ENCODE results near the gene SPOCK3.
"Not testable (repeated sequence)": the region's sequence is repeated elsewhere in the genome, so short reads cannot be mapped to it uniquely, and the experiment has no call there.

Gene SPOCK3

DNA sequence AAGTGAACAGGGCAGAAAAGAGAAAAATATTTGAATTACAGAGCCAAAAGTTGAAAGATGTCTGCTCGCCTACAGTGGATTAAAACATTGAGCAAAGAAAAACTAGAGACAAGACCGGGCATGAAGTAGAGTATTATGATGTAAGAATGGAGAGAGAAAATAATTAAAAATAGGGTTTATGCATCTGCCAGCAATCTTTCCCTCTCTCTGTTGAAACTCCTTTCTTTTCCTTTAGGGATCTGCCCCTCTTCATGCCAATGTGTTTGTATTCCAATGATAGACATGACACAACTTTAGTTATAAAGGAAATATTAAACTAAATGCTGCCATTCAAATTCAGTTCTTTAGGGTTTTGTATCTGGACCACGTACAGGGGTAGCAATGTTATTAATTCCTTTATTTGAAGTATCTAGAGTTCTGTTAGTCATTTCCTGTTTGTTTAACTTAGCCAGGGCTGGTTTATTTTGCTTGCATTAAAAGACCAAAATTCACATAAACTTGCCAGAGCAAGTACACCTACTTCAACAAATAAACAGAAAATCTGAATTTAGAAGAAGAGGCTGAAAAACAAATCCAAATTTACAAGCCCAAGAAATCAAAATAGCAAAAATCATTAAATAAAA lies 202.6 kb downstream of the SPOCK3 start:
- no peak for DNase-seq

DNA sequence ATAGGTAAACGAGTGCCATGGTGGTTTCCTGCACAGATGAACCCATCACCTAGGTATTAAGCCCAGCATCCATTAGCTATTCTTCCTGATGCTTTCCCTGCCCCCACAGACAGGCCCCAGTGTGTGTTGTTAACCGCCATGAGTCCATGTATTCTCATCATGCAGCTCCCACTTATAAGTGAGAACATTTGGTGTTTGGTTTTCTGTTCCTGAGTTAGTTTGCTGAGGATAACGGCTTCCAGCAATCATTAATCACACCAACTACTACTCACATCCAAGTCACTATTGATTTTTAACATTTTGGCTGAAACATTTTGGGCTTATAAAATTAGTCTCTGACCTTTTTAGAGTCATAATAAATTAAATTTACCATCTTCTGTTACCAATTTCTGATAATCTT lies 205.3 kb downstream of the SPOCK3 start:
- no peak for DNase-seq

DNA sequence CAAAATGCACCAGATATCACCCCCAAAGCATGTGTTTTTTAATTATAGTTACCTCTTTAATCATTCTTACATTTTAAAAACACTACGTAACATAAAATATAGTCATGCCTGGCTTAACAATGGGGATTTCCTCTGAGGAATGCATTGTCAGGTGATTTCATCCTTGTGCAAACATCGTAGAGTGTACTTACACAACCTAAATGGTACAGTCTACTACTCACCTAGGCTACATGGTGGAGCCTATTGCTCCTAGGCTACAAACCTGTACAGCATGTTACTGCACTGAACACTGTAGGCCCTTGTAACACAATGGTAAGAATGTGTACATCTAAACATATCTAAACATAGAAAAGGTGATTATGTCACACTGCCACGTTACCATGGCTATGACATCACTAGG lies 208.6 kb downstream of the SPOCK3 start:
- DNase-seq: no peak

DNA sequence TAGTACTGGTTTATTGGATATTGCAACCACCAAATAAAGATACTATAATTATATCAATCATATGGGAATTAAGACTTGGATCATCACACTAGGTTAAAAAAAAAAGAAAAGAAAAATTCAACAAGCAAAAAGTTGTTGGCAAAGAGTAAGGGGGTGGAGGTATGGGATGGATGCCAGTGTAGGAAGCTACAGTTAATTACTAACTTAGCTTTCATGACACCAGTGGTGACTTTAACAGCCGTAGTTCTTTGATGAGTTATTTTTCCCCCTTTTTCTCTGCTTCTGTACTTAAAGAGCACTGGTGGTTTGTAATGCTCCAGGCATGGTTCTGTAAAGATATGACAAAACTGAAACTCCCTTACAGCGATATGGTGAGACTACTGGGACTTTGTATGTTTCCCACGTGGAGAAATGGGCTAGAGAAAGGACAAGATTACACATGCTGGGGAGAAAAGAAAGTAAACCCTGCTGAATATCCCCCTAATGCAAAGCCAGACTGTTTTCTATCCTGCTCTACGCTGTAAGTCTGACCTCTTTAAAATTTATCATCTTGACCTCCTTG lies 210.8 kb downstream of the SPOCK3 start:
- DNase-seq: no peak

DNA sequence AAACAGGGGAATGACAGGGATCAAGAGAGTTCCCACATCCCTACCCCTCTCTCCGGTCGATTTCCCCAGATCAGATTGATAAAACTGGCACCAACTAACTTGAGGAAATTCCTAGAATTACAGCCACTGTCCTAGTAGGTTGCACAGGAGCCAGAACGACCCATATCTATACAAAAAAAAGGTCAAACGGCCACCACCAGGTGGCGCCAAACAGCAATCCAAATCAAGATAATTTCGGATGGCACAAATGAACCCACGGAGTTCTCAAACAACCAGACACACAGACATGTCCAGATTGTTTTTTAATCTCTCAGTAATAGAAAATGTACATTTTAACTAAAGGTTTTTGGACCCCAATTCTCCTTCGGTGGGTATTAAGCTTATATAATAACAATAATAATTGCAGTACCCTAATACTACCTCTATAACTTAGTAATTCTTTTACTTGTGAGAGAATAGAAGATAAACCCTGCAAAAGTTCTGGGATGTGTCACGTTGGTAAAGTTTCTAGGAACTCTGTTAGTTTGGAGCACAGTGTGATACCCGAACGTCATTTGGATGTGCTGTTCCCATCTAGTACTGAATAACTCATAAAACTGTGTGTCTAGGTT lies 212.6 kb downstream of the SPOCK3 start:
- peak; percentile 54 for DNase-seq

DNA sequence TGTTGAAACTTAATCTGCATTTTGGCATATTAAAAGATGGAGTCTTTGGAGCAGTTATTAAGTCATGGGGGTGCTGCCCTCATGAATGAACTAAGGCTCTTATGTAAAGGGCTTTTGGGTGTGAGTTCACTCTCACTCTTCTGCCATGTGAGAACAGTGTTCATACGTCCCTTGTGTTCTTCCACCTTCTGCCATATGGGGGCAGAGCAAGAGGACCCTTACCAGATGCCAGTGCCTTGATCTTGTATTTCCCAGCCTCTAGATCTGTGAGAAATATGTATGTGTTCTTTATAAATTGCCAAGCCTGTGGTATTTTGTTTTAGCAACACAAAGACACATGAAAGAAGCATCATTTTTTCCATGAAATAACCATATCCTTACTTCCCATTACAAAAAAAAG lies 213.9 kb downstream of the SPOCK3 start:
- no peak for DNase-seq

DNA sequence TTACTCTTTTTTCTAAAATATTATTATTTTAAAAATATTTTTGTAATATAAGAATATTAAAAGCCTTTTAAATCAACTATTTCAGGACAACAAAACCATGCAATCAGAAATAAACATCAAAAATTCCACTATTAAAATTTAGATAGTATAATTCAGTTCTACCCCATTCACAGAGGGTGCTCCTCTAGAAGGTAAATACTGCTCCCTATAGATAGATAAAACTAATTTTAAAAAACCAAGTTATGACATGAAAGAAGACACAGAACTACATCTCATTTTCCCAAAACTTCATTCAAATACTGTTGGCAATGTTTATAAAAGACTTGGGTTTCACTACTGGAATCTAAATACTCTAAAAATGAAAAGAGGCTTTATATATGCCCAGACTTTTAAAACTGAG lies 219.3 kb downstream of the SPOCK3 start:
- DNase-seq: no peak

DNA sequence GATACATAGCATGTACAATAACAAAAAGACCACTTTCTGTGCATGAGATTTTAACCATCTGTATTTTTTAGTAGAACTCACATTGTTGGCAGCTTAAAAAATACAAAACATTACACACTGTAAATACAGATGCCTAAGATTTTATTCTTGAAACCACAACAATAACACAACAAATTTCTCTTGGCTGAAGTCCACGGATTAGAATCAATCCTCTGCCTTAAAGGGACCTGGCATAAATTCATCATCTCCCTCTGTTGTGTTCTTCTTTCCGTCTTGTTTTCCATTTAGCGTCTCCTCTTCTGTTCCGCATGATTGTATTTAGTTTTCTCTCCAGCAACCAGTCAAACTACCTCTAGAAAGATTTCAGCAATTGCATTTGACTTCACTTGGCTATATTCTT lies 231.0 kb downstream of the SPOCK3 start:
- no peak for DNase-seq

DNA sequence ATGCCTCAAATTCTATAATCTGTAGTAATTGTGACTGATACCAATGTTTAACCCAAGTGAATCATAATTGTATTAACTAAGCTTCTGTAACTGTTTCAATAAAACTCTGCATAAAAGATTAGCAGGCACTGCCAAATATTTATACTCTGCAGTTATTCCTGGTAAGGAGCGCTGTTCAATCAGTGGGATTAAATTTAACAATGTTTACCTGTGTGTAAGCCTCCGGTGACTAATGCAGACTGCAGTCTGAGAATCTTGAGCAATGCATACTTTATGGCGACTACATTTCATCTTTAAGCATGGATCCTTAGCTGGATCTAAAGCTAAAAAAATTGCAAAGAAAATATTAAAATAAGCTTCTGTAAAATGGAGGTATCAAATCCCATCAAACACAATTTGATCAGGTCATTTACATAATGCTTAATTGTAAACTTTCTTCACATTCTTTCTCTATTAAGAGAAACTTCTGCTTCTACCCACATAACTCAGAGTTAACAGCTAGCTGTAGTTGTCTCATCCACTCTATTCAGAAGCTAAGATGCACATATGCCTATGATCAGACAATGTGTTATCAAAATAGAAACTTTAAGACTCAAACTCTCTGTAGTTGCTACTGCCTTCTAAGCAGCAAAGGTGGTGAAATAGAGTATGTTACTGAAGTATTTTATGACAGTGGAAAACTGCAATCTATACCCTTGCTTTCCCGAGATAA lies 234.0 kb downstream of the SPOCK3 start:
- DNase-seq: no peak

DNA sequence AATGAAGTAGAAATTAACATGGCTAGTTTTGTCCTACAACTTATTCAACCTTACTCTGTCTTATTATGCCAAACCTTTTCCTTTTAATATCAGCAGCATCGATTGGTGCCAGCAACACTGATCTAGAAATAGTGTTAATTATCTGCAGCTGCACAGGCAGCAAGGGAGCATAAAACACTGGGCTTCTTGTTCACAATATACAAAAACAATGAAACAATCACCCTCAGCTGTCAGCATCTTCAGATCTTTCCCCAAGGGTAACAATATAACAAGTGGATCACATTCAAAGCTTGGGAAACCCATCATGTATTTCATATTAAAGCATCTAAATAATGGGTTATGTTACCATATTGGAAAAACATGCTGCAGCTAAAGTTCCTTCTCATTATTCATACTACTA lies 238.1 kb downstream of the SPOCK3 start:
- DNase-seq: no peak

DNA sequence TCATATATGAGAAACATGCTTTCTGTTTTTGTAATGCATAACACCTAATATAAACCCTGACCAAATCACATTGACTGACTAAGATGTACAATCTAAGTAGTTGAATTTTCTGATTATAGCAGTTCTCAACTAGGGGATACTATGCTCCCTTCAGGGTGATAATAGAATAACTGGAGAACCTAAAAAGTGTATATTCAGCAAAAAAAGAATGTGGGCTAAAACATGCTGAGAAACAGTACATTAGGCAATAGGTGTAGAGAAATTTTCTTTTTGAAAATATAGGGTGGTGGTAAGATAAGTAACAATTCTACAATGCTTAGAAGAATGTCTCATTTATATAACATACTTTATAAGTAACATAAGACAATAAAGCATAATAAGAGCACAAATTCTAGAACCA lies 239.6 kb downstream of the SPOCK3 start:
- no peak for DNase-seq

DNA sequence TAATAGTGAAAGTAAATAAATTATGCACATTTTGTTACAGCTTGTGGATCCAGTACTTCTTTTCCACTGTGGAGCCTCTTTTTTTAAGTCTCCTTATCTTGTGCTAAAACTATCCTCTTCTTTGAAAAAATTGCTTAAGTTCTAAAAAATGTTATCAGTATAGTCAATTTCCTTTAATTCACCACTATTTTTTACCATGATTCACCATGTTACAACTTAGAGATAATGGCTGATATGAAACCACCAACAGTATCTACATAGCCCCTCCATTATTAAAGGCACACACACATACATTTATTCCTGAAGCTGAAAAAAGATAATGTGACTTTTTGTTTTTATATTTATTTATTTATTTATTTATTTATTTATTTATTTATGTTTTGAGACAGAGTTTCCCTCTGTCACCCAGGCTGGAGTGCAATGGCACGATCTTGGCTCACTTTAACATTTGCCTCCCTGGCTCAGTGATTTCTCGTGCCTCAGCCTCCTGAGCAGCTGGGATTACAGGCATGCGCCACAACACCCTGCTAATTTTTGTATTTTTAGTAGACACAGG lies 243.2 kb downstream of the SPOCK3 start:
- no peak for DNase-seq

DNA sequence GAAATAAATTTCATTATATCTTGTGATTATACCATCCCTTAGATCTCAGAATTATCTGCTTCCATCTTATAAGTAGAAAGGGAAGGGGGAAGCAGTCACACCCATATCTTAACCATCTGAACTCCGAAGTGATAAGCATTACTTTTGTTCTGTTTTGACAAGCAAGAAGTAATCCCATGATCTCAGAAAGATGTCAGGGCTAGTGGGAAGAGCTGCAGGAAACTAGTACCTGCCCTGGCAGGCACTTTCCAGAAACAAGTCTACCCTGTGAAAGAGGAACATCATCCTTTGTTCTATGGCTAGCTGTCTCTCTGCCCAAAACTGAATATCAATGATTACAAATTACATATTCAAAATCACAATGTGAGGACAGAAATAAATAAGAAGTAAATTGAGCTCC lies 244.4 kb downstream of the SPOCK3 start:
- DNase-seq: no peak

DNA sequence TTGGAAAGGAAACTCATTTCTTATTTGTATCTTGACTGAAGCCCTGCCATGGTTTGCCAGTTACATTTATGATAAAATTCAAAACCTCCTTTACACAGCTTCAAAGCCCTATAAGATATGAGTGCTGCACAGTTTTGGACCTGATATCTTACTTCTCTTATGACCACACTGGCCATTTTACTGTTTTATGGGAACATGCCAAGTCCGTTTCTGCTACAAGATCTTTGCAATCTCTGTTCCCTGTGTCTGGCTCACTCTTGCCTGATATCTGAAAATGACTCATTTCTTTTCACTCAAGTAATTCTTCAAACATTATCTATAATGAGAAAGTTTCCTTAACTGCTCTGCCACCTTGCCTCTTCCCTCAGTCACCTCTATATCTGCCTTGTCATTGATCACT lies 247.3 kb downstream of the SPOCK3 start:
- DNase-seq: no peak

DNA sequence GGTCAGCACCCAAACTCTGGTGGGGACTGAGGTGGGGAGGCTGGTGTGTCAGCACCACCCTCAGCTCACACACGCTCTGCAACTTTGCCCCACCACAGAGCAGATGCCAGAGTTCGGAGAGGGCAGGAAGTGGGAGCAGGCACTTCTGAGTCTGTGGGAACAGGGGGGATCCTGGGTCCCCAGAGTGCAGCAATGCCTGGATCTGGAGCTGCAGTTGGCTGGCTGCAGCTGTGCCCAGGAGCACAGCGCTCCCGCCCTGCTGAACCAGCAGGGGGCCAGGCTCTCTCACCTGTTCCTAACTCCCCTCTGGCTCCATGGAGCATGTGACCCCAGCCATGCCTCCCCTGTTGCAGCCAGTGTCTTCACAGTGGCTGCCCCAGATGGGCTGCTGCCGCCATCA lies 252.4 kb downstream of the SPOCK3 start:
- no peak for DNase-seq

DNA sequence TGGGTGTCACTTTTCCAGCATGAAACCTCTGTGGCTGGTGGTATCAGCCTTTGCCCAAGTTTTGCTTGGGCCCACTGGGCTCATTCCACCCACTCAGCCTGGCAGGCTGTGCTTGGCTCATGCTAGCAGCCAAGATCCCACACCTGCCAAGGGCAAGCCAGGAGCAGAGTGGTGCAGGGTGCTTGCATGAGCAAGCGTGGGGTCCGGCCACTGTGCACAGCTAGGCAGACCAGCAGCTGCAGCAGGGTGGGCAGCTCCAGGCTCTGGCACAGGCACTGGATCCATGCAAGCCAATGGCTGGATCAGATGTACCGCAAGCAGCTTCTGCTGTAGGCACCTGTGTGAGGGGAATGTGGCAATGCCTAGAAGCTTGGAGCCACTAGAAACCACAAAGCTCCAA lies 253.9 kb downstream of the SPOCK3 start:
- DNase-seq: no peak

DNA sequence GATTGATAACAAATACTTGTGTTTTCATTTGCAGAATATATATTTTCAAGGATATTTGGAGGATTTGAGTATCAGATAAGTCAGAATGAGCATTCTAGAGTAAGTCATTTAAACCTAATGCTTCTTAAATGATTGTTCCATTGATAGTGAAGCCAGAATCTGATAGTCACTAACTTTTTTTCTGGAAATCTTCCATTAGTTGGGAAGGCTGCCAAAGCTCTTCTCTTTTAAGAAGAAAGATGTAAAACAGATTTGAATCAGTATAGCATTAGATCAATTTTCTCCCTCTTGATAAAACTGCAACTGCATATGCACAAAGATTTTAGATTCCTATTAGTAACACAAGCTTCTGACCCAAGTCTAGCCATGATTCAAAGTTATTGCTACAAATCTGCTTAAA lies 256.7 kb downstream of the SPOCK3 start:
- no peak for DNase-seq

DNA sequence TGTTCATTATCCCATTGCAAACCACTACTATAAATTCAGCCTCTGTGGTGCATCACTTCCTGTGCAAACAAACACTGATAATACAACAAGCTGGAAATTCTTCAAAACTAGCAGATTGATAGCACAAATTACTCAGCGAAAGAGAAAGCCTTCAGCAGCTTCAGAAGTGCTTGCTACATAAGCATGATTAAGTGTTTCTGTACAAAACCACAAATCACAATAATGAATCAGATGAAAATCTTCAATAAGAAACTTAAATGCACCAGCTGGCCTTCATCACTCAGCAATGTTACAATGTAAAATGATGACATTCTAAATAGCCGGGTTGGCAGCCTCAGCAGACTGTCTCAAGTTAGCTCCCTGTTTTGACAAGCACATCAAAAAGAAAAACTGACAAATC lies 262.2 kb downstream of the SPOCK3 start:
- no peak for DNase-seq

DNA sequence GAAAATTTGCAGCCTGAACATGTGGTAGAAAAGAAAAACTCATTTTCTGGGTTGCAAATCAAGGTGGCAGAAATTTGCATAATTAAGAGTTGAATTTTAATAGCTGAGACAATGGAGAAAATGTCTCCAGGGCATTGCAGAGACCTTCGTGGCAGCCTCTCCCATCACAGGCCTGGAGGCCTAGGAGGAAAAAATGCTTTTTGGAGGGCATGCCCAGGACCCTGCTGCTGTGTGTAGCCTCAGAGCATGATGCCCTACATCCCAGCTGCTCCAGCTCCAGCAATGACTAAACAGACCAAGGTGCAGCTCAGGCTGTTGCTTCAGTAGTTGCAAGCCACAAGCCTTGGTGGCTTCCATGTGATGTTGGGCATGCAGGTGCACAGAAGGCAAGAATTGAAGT lies 266.1 kb downstream of the SPOCK3 start:
- DNase-seq: not testable (repeated sequence)

DNA sequence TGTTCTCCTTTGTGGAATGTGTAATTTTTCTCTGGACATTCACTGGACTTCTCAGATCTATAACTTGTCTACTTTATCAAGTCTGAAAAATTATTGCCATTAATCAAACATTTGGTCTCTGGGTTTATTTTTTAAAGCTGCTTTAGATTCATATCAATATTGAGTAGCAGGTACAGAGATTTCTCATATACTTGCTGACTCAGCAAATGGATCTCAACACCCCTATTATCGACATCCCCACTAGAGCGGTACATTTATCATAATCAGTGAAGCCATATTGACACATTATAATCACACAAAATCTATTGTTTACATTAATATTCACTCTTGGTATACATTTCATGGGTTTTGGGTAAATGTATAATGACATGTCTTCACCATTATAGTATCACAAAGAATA lies 268.7 kb downstream of the SPOCK3 start:
- DNase-seq: no peak

DNA sequence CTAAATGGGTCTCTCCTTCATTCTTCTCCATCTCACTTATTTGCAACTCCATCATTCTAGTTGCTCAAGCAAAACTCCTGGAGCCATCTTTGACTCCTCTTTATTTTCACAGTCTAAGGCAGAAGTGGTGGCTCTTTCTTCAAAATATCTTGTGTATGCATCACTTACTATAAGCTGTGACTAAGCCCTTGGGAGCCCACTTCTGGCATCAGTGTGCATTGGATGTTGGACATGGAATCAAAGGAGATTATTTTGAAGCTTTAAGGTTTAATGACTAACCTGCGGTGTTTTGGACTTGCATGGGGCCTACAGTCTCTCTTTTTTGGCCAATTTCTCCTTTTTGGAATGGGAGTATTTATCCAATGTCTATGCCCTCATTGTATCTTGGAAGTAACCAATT lies 276.8 kb downstream of the SPOCK3 start:
- DNase-seq: no peak

DNA sequence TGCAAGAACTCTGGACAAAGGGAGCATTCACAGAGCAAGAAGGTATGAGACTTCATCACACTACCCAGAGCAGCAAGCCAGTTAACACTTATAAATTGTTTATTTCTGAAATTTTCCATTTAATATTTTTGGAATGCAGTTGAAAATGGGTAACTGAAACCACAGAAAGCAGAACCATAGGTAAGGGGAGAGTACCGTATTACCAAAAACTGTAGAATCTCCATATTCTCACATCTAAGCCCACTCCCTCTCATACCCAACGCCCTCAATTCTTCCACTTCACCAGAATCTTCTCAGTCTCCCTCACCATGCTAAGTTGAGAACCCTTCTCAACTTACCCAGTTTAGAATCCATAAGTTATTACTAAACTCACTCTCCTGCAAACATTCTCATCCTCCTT lies 277.8 kb downstream of the SPOCK3 start:
- no peak for DNase-seq

DNA sequence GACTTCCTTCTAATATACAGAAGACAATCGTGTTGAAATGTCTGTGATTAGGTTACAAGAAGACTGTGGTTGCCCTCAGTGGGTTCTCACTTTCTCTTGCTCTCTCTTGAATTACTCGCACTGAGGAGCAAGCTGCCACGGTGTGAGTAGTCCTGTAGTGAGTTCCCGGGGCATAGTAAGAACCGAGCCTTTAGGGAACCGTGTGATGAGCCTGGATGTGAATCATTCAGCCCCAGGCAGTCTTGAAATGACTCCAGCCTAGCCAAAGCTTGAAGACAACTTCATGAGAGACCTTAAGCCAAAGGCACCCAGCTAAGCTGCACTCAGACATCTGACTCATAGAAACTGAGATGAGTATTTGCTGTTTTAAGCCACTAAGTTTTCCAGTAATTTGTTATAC lies 292.7 kb downstream of the SPOCK3 start:
- DNase-seq: no peak

DNA sequence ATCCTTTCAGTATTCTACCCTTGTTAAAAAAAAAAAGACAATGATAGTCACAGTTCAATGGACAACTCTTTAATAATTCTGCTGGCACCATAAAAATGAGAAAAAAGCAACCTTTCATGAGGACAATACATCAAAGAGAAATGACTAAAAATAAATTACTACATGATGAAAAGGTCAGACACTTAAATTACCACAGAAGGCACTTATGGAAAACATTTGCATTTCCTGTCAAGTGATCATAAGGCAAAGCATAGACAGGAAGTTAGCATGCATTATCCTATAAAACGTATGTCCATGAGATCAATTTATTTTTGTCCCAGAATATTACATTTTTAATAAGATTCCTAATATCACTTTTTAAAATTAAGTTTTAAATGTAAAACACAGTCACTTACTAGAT lies 303.8 kb downstream of the SPOCK3 start:
- DNase-seq: no peak

All from activated CD4-positive, alpha-beta T cell treated with anti-CD3 and anti-CD28 coated beads, Interleukin-2, amount 50 U/mL, for 1 hour (primary cell).